Measurements from ENCODE around the gene SCMH1.

DNA sequence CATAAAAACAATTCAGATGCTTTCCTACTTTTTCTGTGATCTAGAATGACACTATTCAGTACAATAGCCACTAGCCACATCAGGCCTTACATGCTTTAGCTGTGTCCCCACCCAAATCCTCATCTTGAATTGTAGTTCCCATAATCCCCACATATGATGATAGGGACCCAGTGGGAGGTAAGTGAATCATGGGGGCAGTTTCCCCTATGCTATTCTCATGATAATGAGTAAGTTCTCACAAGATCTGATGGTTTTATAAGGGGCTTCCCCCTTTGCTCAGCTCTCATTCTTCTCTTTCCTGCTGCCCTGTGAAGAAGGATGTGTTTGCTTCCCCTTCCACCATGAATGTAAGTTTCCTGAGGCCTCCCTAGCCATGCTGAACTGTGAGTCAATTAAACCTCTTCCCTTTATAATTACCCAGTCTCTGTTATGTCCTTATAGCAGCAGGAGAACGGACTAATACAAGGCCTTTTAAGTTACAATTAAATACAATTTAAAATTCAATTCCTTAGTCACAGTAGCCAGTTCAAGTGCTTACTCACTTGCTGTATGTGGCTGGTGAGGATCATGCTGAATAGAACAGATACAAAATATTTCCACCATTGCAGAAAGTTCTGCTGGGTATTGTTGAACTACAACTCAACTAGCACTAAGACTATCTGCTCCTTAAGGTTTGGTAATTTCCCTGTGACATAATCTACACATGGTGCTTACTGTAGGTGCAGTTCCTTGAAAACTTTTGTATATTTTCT lies 106.7 kb downstream of the SCMH1 start:
- TF ChIP-seq, protein P1, sequence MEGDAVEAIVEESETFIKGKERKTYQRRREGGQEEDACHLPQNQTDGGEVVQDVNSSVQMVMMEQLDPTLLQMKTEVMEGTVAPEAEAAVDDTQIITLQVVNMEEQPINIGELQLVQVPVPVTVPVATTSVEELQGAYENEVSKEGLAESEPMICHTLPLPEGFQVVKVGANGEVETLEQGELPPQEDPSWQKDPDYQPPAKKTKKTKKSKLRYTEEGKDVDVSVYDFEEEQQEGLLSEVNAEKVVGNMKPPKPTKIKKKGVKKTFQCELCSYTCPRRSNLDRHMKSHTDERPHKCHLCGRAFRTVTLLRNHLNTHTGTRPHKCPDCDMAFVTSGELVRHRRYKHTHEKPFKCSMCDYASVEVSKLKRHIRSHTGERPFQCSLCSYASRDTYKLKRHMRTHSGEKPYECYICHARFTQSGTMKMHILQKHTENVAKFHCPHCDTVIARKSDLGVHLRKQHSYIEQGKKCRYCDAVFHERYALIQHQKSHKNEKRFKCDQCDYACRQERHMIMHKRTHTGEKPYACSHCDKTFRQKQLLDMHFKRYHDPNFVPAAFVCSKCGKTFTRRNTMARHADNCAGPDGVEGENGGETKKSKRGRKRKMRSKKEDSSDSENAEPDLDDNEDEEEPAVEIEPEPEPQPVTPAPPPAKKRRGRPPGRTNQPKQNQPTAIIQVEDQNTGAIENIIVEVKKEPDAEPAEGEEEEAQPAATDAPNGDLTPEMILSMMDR (IDR thresholded peaks at IDR 0.05), result no peak
- no peak for TF ChIP-seq POLR2A (IDR thresholded peaks at IDR 0.05)
- no peak for TF ChIP-seq POLR2AphosphoS5 (IDR thresholded peaks at IDR 0.05)

Data from gastroesophageal sphincter (tissue), 3 donors.